Stimulated activated CD4-positive, alpha-beta T cell treated with anti-CD3 and anti-CD28 coated beads, Interleukin-15, amount 100 ng/mL, for 24 hours (primary cell): Measurements from ENCODE around the gene GUCA2B.

Experiments used
- DNase-seq: peaks from one replicate; pipeline ENCODE4 v3.0.0-alpha.2; 2020

GUCA2B gene

GRCh38 chr1:42152907-42153600, at the start of gene GUCA2B:
Gene GUCA2B, plus strand, starts transcription at chr1:42153410. Its CDS starts 41 bp downstream, at chr1:42153451.
- DNase-seq, result no peak

GRCh38 chr1:42105025-42105424, 48.2 kb upstream of the GUCA2B start:
- DNase-seq, result no peak

- DNase-seq, result no peak
Measured at GRCh38 chr1:42108309-42108708, 44.9 kb upstream of the GUCA2B start.

DNA sequence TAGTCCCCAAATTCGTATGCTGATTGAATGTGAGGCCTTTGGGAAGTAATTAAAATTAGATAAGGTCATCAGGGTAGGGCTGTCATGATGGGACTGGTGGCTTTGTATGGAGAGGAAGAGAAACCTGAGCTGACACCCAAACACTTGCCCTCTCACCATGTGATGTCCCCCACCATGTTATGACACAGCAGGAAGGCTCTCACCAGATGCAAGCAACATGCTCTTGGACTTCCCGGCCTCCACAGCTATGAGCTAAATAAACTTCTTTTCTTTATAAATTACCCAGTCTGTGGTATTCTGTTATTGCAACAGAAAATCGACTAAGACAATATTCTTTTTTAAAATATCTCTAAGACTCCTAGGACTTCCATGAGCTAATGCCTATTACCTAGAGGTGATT, 43.6 kb upstream of the GUCA2B start:
- DNase-seq, result no peak

DNA sequence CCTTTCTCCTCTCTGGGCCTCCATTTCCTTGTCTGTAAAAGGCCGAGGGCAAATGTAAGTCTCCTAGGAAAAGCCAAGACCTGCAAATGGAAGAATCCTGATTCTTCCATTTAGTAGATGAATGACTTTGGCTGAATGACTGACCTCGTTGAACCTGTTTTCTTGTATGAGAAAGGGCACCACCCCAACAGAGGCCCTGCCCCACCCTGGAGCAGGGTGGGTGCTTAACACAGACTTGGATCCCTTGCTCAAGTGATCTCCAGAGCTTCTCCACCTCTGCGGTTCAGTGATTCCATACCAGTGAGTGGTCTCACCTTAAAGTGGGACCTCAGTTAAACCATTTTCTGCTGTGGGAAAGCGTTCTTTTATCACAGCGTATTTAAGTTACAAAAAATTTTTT, 39.0 kb upstream of the GUCA2B start:
- no peak for DNase-seq

- no peak for DNase-seq
Measured at GRCh38 chr1:42117214-42117613, 36.0 kb upstream of the GUCA2B start.

DNA sequence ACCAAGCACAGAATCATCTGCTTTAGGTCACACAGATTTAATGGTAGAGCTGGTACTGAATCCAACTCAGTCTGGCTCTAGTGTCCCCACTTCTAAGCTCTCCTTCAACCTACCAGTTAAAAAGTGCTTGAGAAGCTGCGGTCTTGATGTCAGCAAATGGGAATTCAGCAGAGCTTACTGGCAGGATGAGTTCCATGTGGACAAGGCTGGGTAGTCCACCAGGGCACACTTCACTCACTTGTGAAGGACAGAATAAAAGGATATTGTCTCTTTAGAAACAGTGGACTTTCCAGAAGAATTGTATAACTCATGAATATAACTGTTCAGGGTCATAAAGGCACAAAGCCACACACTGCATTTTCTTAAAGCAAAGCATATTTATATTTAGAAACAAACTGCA, 35.1 kb upstream of the GUCA2B start:
- no peak for DNase-seq

- no peak for DNase-seq
Measured at GRCh38 chr1:42122408-42122807, 30.8 kb upstream of the GUCA2B start.

- DNase-seq, result no peak
Measured at GRCh38 chr1:42125552-42125951, 27.7 kb upstream of the GUCA2B start.

GRCh38 chr1:42127767-42128166, 25.4 kb upstream of the GUCA2B start:
- no peak for DNase-seq

DNA sequence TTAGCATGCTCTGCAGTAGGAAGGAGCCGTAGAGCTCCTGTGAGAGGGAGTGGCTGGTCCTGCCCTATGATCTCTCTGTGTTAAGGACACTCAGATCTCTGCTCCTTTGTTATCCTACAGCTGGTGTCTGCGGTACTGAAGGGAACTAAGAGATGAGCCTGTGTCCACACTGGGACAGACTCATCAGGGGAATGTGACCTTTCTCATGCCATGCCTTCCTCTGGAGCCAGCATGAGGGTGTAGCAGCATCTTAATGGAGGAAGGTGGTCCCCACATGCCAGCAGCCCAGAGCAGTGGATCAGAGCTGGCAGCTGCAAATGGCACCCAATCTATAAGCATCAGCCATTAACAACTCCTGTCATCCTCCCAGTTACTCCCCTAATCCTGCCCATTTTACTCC, 24.7 kb upstream of the GUCA2B start:
- no peak for DNase-seq

GRCh38 chr1:42128964-42129363, 24.2 kb upstream of the GUCA2B start:
- DNase-seq, result no peak

DNA sequence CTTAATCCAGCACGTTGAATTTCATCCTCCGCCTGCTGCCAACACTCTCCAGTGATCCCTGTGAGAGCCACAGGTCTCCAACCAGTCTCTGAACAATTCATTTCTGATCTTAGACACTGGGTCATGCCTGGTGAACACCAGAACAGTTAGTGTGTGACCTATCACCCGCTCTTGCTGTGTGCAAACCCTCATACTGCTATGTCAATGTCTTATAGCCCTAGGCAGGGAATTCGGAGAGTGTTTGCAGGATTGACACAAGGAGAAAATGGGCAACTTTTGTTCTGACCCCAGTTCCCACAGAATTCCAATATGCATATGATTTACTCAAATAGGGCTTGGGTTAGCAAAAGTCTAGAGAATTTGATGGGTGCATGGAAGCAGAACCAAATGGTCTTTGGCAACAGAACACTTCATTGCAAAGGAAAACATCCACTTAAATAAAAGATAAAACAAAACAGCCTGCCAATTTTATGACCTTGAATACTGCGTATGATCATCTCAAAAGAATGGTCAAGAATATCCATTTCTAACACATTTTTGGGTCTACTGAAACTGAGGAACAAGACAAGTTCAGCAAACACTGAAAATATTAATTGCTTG, 23.0 kb upstream of the GUCA2B start:
- DNase-seq, result no peak

DNA sequence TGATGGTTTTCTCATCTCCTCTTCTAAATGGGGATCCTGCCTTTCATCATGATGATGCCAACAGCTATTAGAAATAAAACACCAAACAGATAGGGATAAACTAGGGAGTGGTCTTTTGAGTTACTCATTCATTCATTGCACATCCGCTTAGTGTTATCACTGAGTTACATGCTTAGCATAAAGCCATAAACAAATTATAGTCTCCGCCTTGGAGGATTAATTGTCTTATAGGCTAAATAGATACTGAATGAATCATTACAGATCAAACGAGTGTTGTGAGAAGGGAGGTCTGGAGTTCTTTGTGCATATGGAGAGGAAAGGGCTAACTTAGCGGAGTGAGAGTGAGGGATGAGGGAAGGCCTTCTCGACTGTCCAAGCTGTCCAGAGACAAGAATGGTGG, 19.8 kb upstream of the GUCA2B start:
- DNase-seq, result no peak

DNA sequence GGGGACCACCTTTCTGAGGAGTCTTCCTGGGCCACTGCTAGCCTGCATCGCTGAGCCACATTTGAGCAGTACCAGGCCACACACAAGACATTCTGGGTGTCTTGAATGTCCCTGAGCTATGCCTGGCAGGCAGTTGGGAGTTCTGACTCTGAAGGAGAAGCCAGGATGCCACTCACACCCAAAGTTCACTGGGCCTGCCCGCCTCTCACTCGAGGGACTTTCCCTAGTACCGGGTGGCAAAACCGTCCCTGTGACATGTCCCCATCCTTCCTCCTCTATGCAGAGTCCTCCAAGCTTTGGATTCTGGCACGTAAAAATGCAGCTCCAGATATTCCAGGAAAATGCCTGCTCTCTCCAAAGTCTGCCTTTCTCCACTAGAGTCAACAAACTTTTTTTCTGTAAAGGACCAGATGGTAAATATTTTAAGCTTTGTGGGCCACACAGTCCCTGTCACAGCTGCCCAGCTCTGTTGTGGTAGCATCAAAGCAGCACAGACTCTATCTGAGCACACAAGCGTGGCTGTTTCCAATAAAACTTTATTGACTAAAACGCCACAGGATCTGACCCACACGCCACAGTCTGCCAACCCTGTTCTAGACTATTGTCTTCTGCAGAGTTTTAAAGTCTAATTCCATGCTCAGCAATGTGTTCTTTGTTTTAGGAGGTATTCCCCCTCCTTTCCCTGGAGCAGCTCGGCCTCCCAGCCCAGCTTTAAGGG, 19.2 kb upstream of the GUCA2B start:
- DNase-seq, result no peak

DNA sequence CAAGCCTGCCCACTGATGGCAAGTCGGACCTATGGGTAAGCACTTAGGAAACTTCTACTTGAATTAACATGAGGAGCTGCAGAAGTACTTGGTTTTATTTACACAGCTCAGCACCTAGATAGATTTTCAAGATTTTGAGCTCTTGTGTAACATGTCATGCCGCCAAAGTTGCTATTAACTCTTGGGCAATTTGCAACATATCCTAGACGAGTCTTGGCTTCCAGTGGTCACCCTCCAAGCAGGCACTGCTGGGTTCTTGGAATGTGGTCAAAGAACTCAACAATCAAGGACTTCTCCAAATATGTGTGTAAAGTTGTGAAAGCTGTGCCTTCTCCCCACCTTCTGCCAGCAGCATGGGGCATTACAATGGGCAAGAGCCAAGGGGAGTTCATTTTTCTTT, 17.8 kb upstream of the GUCA2B start:
- no peak for DNase-seq

DNA sequence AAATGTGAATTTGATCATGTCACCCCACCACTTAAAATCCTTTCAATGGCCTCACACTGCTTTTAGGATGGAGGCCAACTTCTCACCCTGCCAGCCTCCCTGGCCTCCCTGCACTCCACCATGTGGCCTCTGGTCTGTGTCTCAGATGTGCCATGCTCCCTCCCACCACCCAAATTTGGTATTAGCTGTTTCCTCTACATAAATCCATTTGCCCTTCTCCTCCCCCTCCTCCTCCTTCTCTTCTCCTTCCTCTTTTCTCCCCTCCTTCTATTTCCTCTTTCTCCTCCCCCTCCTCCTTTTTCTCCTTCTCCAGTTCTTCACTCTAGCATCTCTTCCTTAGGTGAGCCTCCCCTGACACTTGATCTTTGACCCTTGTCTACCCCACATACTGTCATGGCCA, 16.7 kb upstream of the GUCA2B start:
- no peak for DNase-seq

GRCh38 chr1:42137766-42138165, 15.4 kb upstream of the GUCA2B start:
- no peak for DNase-seq

DNA sequence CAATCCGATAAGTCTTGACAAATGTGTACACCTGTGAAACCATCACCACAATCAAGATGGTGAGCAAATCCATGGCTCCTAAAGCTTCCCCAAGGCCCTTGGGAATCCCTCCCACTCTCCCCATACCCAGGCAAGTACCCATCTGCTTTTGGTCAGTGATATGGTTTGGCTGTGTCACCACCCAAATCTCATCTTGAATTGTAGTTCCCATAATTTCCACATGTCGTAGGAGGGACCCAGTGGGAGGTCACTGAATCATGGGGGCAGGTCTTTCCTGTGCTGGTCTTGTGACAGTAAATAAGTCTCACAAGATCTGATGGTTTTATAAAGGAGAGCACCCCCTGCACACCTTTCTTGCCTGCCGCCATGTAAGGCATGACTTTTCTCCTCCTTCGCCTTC, 14.6 kb upstream of the GUCA2B start:
- no peak for DNase-seq

- DNase-seq, result no peak
Measured at GRCh38 chr1:42139444-42139843, 13.8 kb upstream of the GUCA2B start.

DNA sequence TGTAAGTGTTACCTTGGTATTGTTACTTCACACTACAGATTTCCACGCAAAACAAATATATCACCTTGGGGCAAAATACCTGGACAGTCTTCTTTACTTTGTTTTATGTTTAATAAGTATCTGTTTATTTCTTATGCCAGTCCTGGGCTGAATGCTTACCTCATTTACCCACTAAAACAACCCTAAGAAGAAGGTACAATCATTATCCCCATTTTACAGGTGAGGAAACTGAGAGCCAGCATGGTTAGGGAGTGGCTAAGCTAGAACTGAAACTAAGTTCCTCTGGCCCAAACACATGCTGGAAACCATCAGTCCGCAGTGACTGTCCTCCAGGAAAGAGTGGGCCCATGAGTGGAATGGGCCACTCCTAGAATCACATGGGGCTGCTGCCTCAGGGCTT, 13.0 kb upstream of the GUCA2B start:
- no peak for DNase-seq

- no peak for DNase-seq
Measured at GRCh38 chr1:42141978-42142377, 11.2 kb upstream of the GUCA2B start.

- no peak for DNase-seq
Measured at GRCh38 chr1:42142894-42143675, 10.1 kb upstream of the GUCA2B start.
